ENCODE measurements around the gene ITGB1. TPM values are rescaled to one million over a fixed set of nuclear protein-coding genes. Genes with fewer than 3 reads are reported as not detected.
A peak's percentile ranks its signal among the peaks of the same experiment; 100 is the strongest.

Gene ITGB1
- total and polyA plus RNA-seq, 9 of the 15 experiments (the other 6 are each of a cell fraction or from before 2014, with no cell fraction given), result 40.2 to 194 (median 155) TPM

GRCh38 chr10:32958085-32959005, at the start of gene ITGB1 (continued):
- TF ChIP-seq PRMT5 (CRISPR knock-in tag; IDR thresholded peaks at IDR 0.05) (no peak), KAT2B (IDR thresholded peaks at IDR 0.05; ENCODE audit: low read depth, low read length) (no peak), HNRNPL (IDR thresholded peaks at IDR 0.05; ENCODE audit: low read depth, low read length) (no peak), RNF219 (CRISPR knock-in tag; IDR thresholded peaks at IDR 0.05) (0 out of 2 replicates have a peak, but pooled peaks have one; percentile 33), ZNF175 (CRISPR knock-in tag; IDR thresholded peaks at IDR 0.05; ENCODE audit: low read depth) (0 out of 2 replicates have a peak, but pooled peaks have one; percentile 42), CHD1 (IDR thresholded peaks at IDR 0.05; ENCODE audit: low read length) (peak; percentile 20), LEF1 (IDR thresholded peaks at IDR 0.05) (no peak), CXXC5 (CRISPR knock-in tag; IDR thresholded peaks at IDR 0.05) (peak; percentile 93), CSDE1 (IDR thresholded peaks at IDR 0.05) (no peak), RCOR1 (IDR thresholded peaks at IDR 0.05; ENCODE audit: borderline replicate concordance in 1 of 2, low read depth in 2 of 2, low read length in 2 of 2) (peak; percentile 24 to 37; a peak in 1 of 4 replicates), SNRNP70 (optimal IDR thresholded peaks at IDR 0.05; ENCODE audit: low read depth, low read length) (no peak), ID3 (CRISPR knock-in tag; IDR thresholded peaks at IDR 0.05) (no peak), ID3 (tag; IDR thresholded peaks at IDR 0.05) (0 out of 2 replicates have a peak, but pooled peaks have one; percentile 71), U2AF2 (optimal IDR thresholded peaks at IDR 0.05; ENCODE audit: low read depth, low read length) (no peak), ZNF395 (CRISPR knock-in tag; IDR thresholded peaks at IDR 0.05) (no peak; the same call in none of the 2 replicates), POLR2G (IDR thresholded peaks at IDR 0.05; ENCODE audit: low read depth, low read length) (peak; percentile 92)
